ENCODE data around the gene RCAN2.

Gene RCAN2

GRCh38 chr6:46420921-46421638 is 70.2 kb downstream of the RCAN2 start:
- Histone ChIP-seq H2AFZ (no peak overlapping the region), H3K27ac (no peak overlapping the region)

GRCh38 chr6:46419576-46420002 is 71.7 kb downstream of the RCAN2 start:
- Histone ChIP-seq H3K27me3 (ENCODE audit: control insufficient read depth, insufficient read depth, low read length) (no peaks in the 10 kb centered on the region), H3K4me3 (ENCODE audit: low read depth, low read length) (no peak overlapping the region), H3K9me3 (ENCODE audit: control insufficient read depth, low read length) (no peaks in the 10 kb centered on the region), H2AFZ (no peak overlapping the region), H3K4me1 (peaks cover 4% of the 10 kb centered on the region), H3K9ac (no peak overlapping the region), H3K27ac (no peak overlapping the region), H3K36me3 (ENCODE audit: control insufficient read depth, insufficient read depth, low read length) (no peaks in the 10 kb centered on the region), H3K79me2 (no peaks in the 10 kb centered on the region), H3K4me2 (ENCODE audit: low read length) (no peak overlapping the region)
- peak; percentile 81 for TF ChIP-seq CTCF (IDR thresholded peaks at IDR 0.05)

More at GRCh38 chr6:46420921-46421638, 70.2 kb downstream of the RCAN2 start:
- Histone ChIP-seq H3K79me2 (no peaks in the 10 kb centered on the region), H3K4me2 (ENCODE audit: low read length) (no peak overlapping the region), H3K27me3 (ENCODE audit: control insufficient read depth, insufficient read depth, low read length) (no peaks in the 10 kb centered on the region), H3K4me1 (peaks cover 4% of the 10 kb centered on the region), H3K4me3 (ENCODE audit: low read depth, low read length) (no peak overlapping the region), H3K9me3 (ENCODE audit: control insufficient read depth, low read length) (no peaks in the 10 kb centered on the region), H3K36me3 (ENCODE audit: control insufficient read depth, insufficient read depth, low read length) (no peaks in the 10 kb centered on the region), H3K9ac (no peak overlapping the region)
- peak; percentile 13 for TF ChIP-seq CTCF (IDR thresholded peaks at IDR 0.05)

- Histone ChIP-seq H3K27ac (no peak overlapping the region), H3K4me3 (ENCODE audit: low read depth, low read length) (no peak overlapping the region), H3K4me2 (ENCODE audit: low read length) (no peak overlapping the region), H3K36me3 (ENCODE audit: control insufficient read depth, insufficient read depth, low read length) (no peaks in the 10 kb centered on the region), H3K27me3 (ENCODE audit: control insufficient read depth, insufficient read depth, low read length) (no peaks in the 10 kb centered on the region), H2AFZ (no peak overlapping the region), H3K9ac (no peak overlapping the region), H3K9me3 (ENCODE audit: control insufficient read depth, low read length) (no peaks in the 10 kb centered on the region), H3K79me2 (peaks cover 6% of the 10 kb centered on the region), H3K4me1 (no peaks in the 10 kb centered on the region)
- no peak for TF ChIP-seq CTCF (IDR thresholded peaks at IDR 0.05)
Measured at GRCh38 chr6:46414398-46414797, 76.9 kb downstream of the RCAN2 start.

- Histone ChIP-seq H3K9ac (no peak overlapping the region), H3K4me2 (ENCODE audit: low read length) (no peak overlapping the region), H3K27ac (no peak overlapping the region), H3K36me3 (ENCODE audit: control insufficient read depth, insufficient read depth, low read length) (no peaks in the 10 kb centered on the region), H3K4me3 (ENCODE audit: low read depth, low read length) (no peak overlapping the region), H3K79me2 (peaks cover 6% of the 10 kb centered on the region), H3K4me1 (no peaks in the 10 kb centered on the region), H2AFZ (no peak overlapping the region), H3K9me3 (ENCODE audit: control insufficient read depth, low read length) (no peaks in the 10 kb centered on the region), H3K27me3 (ENCODE audit: control insufficient read depth, insufficient read depth, low read length) (no peaks in the 10 kb centered on the region)
- no peak for TF ChIP-seq CTCF (IDR thresholded peaks at IDR 0.05)
Measured at GRCh38 chr6:46412662-46413061, 78.6 kb downstream of the RCAN2 start.
